Dermis blood vessel endothelial cell (primary cell): ENCODE data around the gene F11. TPM values are rescaled to one million over a fixed set of nuclear protein-coding genes. Genes with fewer than 3 reads are reported as not detected.
"Not testable (repeated sequence)": the region's sequence is repeated elsewhere in the genome, so short reads cannot be mapped to it uniquely, and the experiment has no call there.

Source experiments
- DNase-seq: peaks from one replicate; pipeline ENCODE4 v3.0.0; 2010
- total RNA-seq: library from RNA; depleted of rRNA; stranded (reverse); fragments of >200 nt; gene quantifications from 2 replicates; pipeline ENCODE4 v1.2.3, GENCODE V29; 2014

The F11 gene
- total RNA-seq, 1 donor from 2014 or later, result not detected

DNA sequence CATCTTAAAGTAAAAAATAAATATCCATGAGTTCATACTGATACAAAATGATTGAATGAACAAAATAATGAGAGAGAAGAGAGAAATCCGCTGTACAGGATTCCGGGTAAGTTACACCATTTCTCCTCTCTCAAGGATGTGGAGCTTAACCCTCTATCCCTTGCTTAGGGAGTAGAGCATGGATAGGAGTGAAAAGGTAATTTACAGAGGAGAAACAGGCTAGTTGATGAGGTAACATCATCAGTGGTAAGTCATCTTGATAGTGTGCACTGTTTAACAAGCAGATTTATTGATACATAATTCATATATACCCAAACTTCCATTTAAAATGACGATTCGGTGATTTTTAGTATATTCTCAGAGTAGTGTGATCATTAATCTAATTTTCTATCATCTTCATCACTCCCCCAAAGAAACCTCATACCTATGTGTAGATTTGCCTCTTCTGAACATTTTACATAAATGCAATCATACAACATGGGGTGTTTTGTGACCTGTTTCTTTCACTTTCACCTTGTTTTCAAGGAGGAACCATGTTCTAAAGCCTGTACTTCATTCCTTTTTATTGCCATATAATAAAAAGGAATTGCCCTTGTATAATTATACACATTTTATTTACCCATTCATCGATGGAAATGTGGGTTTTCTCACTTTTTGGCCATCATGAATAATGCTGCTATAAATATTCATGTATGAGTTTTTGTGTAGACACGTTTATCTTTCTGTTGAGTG is 34.8 kb downstream of the F11 start:
- DNase-seq, result no peak

- no peak for DNase-seq
Observed at GRCh38 chr4:186304216-186304615, 38.2 kb downstream of the F11 start.

DNA sequence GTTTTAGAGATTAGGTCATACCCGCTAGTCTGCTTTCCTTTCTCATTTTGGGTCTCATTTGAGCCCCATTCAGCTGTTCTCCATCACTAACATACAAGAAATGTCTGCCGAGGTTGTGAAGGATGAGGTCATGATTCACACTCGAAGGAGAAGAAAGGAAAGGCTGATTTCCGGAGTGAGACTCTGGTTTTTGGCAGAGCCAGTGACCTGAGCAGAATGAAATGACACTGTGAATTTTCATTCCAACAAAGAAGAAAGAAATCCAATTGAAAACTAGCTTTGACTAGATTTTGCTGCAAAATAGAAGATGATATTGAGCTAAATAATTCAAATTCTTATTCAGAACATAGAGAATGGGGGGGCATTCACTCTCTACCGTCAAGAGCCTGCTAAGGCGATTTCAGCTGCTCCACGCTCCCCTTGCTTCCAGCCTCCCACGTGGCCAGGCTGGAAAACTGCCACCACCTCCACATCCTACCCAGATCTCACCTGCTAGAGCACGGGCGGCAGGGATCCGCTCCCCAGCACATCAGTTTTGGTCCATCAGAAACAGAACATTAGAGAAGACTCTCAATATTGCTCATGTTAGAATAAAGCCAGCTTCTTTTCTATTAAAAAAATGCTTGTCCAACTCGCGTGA is 39.0 kb downstream of the F11 start:
- DNase-seq, result no peak

DNA sequence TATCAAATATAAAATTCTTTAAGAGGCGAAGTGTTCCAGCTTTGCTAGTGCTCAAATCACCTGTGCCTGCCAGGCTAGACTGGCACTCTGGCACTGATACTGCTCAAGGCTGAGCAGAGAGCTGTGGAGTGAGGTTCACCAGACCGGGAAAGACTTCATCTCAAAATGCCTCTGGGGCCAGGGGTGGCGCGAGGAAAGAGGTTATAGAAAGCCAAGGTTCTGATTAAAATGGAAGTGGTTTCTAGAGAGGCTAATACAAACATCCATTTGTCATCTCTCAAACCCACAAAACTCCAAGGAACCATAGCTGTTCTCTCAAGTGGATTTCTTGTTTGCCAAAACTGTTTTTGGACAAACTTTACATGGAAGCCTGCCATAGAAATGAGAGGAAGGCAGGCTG is 41.5 kb downstream of the F11 start:
- no peak for DNase-seq

- no peak for DNase-seq
Observed at GRCh38 chr4:186307916-186308315, 41.9 kb downstream of the F11 start.

DNA sequence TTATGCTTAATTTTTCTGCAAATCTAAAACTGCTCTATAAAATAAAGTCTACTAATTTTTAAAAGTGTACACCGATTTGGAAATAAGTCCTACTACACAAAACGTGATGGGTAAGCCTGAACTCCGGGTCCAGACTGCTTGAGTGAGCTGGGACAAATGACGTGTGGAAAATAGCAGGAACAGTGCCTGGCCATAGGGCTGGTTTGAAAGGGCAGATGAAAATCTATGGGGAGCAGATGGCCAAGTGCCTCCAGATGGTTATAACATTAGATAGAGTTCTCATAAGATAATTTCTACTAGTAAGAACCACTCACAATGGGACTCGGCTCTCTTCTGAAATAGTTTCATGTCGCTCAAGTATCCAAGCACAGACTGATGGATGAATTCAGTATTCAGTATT is 52.5 kb downstream of the F11 start:
- DNase-seq, result no peak

- DNase-seq, result not testable (repeated sequence)
Observed at GRCh38 chr4:186324660-186325059, 58.7 kb downstream of the F11 start.

DNA sequence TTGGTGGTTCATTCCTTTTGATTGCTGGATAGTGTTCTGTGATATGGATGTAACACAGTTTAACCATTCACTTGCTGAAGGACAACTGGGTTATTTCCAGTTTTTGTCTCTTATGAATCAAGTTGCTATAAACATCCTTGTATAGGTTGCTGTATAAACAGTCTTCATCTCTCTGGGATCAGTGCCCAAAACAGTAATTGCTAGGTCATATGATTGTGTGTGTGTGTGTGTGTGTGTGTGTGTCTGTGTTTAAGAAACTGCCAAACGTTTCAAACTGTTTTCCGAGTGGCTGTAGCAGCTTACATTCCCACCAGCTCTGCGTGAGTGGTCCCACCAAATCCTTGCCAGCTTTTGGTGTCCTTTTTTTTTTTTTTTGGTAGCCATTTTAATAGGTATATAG is 60.4 kb downstream of the F11 start:
- DNase-seq, result no peak

DNA sequence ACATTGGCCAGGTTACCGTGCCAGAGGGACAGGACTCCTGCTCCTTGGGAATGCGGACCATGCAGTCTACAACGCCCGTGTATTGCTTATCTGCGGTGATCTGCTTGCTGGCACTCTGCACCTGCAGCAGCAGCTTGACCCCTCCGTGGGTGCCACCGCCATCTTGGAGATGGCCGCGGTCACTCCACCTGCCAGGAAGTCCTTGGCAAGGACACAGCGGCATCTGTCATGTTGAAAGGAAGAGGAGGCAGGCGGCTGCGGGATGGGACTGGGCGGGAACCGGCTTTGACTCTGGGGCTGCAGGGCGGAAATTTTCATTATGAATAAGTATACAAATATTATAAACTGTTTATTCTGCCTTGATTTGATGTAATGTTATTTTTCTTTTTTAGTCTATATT is 63.4 kb downstream of the F11 start:
- no peak for DNase-seq

DNA sequence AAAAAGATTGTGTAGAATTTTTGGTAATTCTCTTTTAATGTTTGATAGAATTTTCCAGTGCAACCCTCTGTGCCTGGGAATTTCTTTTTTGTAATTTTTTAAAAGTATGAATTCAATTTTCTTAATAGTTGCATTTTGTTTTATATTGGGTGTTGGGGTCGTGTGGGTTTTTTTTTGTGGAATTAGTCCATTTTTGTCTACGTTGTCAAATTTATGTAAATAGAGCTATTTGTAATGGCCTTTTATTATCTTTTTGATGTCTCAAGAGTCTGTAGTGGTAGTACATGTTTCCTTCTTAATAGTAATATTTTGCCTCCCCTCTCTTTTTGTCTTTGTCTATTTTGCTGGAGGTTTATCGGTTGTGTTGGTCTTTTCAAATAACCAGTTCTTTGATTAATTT is 64.4 kb downstream of the F11 start:
- no peak for DNase-seq

DNA sequence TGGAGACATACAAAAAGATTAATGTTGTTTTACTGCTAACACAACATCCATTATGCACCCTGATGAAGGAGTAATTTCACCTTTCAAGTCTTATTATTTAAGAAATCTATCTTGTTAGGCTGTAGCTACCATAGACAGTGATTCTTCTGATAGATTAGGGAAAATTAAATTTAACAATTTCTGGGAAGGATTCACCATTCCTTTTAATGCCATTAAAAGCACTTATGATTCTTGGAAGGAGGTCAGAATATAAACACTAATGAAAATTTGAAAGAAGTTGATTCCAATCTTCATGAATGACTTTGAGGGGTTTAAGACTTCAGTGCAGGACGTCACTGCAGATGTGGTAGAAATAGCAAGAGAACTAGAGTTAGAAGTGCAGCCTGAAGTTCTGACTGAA is 69.8 kb downstream of the F11 start:
- DNase-seq, result no peak

Other genes with a start within 250 kb of the F11 start
- gene TLR3, start 197.0 kb upstream of the F11 start, total RNA-seq, result 2.4 and 7.1 TPM in 2 replicates
- 0.09 TPM in 1 of 2 replicates, not detected in the other for gene FAM149A, start 161.5 kb upstream of the F11 start, total RNA-seq
- 3.9 and 5.8 TPM in 2 replicates for gene CYP4V2, start 74.6 kb upstream of the F11 start, total RNA-seq
- gene KLKB1, start 38.7 kb upstream of the F11 start, total RNA-seq, result 0.34 and 0.56 TPM in 2 replicates